Measurements from ENCODE around the gene RABGGTB. TPM values are rescaled to one million over a fixed set of nuclear protein-coding genes. Genes with fewer than 3 reads are reported as not detected.

RABGGTB gene
- total and polyA plus RNA-seq, 2 experiments from 2014 or later, result 26.9 to 75.0 TPM

- no peak for TF ChIP-seq EZH2phosphoT487 (IDR thresholded peaks at IDR 0.05; ENCODE audit: insufficient read depth, low read depth)
- TF ChIP-seq EZH2 (IDR thresholded peaks at IDR 0.05; ENCODE audit: insufficient read depth, poor library complexity, severe bottlenecking), result no peak
- Histone ChIP-seq H3K79me2 (ENCODE audit: insufficient read depth) (no peaks in the 10 kb centered on the region), H3K27ac (no peak overlapping the region), H3K4me3 (no peak overlapping the region), H3K9me2 (ENCODE audit: insufficient read depth) (no peaks in the 10 kb centered on the region), H3K4me2 (ENCODE audit: unreplicated experiment) (no peak overlapping the region), H3K36me3 (ENCODE audit: low read depth) (0 out of 2 replicates have a peak, but pooled peaks cover 8% of the 10 kb centered on the region), H3K9me3 (ENCODE audit: low read depth) (no peaks in the 10 kb centered on the region), H3F3A (ENCODE audit: insufficient read depth) (peaks cover 38% of the 10 kb centered on the region), H4K20me1 (ENCODE audit: insufficient read depth) (no peaks in the 10 kb centered on the region), H3K27me3 (replicated peaks; ENCODE audit: insufficient read depth) (no peaks in the 10 kb centered on the region), H3K4me1 (ENCODE audit: insufficient read depth) (peaks cover 36% of the 10 kb centered on the region), H2AFZ (no peak overlapping the region), H3K9ac (no peak overlapping the region)
- no peak for DNase-seq
- WGBS, 2 experiments (ENCODE audit: low coverage in 1 of 2, low lambda C conversion rate in 2 of 2, missing lambda C conversion rate in 2 of 2), result 53 to 55% methylated on average over 1 of the region's 1 CpG
- in situ Hi-C loops (cut with MboI), result no loop called here
Measured at GRCh38 chr1:75764057-75764655, 21.9 kb upstream of the RABGGTB start.

GRCh38 chr1:75765697-75766355 is 20.2 kb upstream of the RABGGTB start:
- WGBS, 2 experiments (ENCODE audit: low coverage in 1 of 2, low lambda C conversion rate in 2 of 2, missing lambda C conversion rate in 2 of 2), result 0 to 7% methylated on average over 1 of the region's 1 CpG
- peak; percentile 88 for DNase-seq
- Histone ChIP-seq H3K27ac (peak overlapping the region; percentile 66), H3K4me3 (peak overlapping the region; percentile 38), H3K4me2 (ENCODE audit: unreplicated experiment) (peak overlapping the region; percentile 74), H3K36me3 (ENCODE audit: low read depth) (0 out of 2 replicates have a peak, but pooled peaks cover 8% of the 10 kb centered on the region), H3K9me3 (ENCODE audit: low read depth) (no peaks in the 10 kb centered on the region), H3K9ac (no peak overlapping the region), H3K9me2 (ENCODE audit: insufficient read depth) (no peaks in the 10 kb centered on the region), H3K79me2 (ENCODE audit: insufficient read depth) (no peaks in the 10 kb centered on the region), H3F3A (ENCODE audit: insufficient read depth) (peaks cover 38% of the 10 kb centered on the region), H3K4me1 (ENCODE audit: insufficient read depth) (peaks cover 36% of the 10 kb centered on the region), H2AFZ (peak overlapping the region; percentile 72), H3K27me3 (replicated peaks; ENCODE audit: insufficient read depth) (no peaks in the 10 kb centered on the region), H4K20me1 (ENCODE audit: insufficient read depth) (no peaks in the 10 kb centered on the region)
- in situ Hi-C loops (cut with MboI), result no loop called here
- TF ChIP-seq EZH2phosphoT487 (IDR thresholded peaks at IDR 0.05; ENCODE audit: insufficient read depth, low read depth) (no peak), EZH2 (IDR thresholded peaks at IDR 0.05; ENCODE audit: insufficient read depth, poor library complexity, severe bottlenecking) (no peak)

DNA sequence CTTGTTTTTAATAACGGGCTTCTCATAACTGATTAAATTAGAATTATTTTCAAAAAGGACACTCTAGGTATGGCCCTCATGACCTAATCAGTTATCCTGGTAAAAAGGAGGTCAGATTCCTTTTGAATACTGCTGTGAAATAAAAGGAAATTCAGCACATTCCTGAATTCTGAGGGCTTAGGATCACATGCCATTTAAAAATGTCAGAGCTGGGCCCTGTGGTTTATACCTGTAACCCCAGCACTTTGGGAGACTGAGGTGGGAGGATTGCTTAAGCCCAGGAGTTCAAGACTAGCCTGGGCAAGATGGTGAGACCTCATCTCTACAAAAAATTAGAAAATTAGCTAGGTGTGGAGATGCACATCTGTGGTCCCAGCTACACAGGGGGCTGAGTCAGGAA is 18.0 kb upstream of the RABGGTB start:
- 88 to 95% methylated on average over 1 of the region's 1 CpG for WGBS, 2 experiments (ENCODE audit: low coverage in 1 of 2, low lambda C conversion rate in 2 of 2, missing lambda C conversion rate in 2 of 2)
- H3K4me2 ChIP-seq (ENCODE audit: unreplicated experiment), result peak overlapping the region; percentile 1
- H3K9me3 ChIP-seq (ENCODE audit: low read depth), result no peaks in the 10 kb centered on the region
- no peaks in the 10 kb centered on the region for H3K79me2 ChIP-seq (ENCODE audit: insufficient read depth)
- peaks cover 36% of the 10 kb centered on the region for H3K4me1 ChIP-seq (ENCODE audit: insufficient read depth)
- no peak for DNase-seq
- in situ Hi-C loops (cut with MboI), result no loop called here
- no peaks in the 10 kb centered on the region for H3K27me3 ChIP-seq (replicated peaks; ENCODE audit: insufficient read depth)
- H3K9me2 ChIP-seq (ENCODE audit: insufficient read depth), result no peaks in the 10 kb centered on the region
- TF ChIP-seq EZH2 (IDR thresholded peaks at IDR 0.05; ENCODE audit: insufficient read depth, poor library complexity, severe bottlenecking) (no peak), EZH2phosphoT487 (IDR thresholded peaks at IDR 0.05; ENCODE audit: insufficient read depth, low read depth) (no peak)
- no peaks in the 10 kb centered on the region for H3K36me3 ChIP-seq (ENCODE audit: low read depth)
- H3K27ac ChIP-seq, result no peak overlapping the region
- peaks cover 33% of the 10 kb centered on the region for H3F3A ChIP-seq (ENCODE audit: insufficient read depth)
- no peak overlapping the region for H3K9ac ChIP-seq
- no peaks in the 10 kb centered on the region for H4K20me1 ChIP-seq (ENCODE audit: insufficient read depth)
- no peak overlapping the region for H2AFZ ChIP-seq
- no peak overlapping the region for H3K4me3 ChIP-seq

GRCh38 chr1:75770761-75771160 is 15.3 kb upstream of the RABGGTB start:
- H3K4me3 ChIP-seq, result no peak overlapping the region
- no peak overlapping the region for H3K9ac ChIP-seq
- no peaks in the 10 kb centered on the region for H3K9me2 ChIP-seq (ENCODE audit: insufficient read depth)
- TF ChIP-seq EZH2 (IDR thresholded peaks at IDR 0.05; ENCODE audit: insufficient read depth, poor library complexity, severe bottlenecking), result no peak
- no peak for TF ChIP-seq EZH2phosphoT487 (IDR thresholded peaks at IDR 0.05; ENCODE audit: insufficient read depth, low read depth)
- WGBS, 2 experiments (ENCODE audit: low coverage in 1 of 2, low lambda C conversion rate in 2 of 2, missing lambda C conversion rate in 2 of 2), result 38 to 40% methylated on average over 1 of the region's 1 CpG
- H3K27ac ChIP-seq, result no peak overlapping the region
- H4K20me1 ChIP-seq (ENCODE audit: insufficient read depth), result no peaks in the 10 kb centered on the region
- H3K27me3 ChIP-seq (replicated peaks; ENCODE audit: insufficient read depth), result no peaks in the 10 kb centered on the region
- in situ Hi-C loops (cut with MboI), result no loop called here
- no peaks in the 10 kb centered on the region for H3K9me3 ChIP-seq (ENCODE audit: low read depth)
- H3K79me2 ChIP-seq (ENCODE audit: insufficient read depth), result no peaks in the 10 kb centered on the region
- H3K4me2 ChIP-seq (ENCODE audit: unreplicated experiment), result no peak overlapping the region
- H3K36me3 ChIP-seq (ENCODE audit: low read depth), result no peaks in the 10 kb centered on the region
- H3F3A ChIP-seq (ENCODE audit: insufficient read depth), result peaks cover 13% of the 10 kb centered on the region
- H3K4me1 ChIP-seq (ENCODE audit: insufficient read depth), result peaks cover 27% of the 10 kb centered on the region
- no peak overlapping the region for H2AFZ ChIP-seq
- DNase-seq, result no peak
